H7 (cell line): Measurements from ENCODE around the gene CTAGE1. TPM values are rescaled to one million over a fixed set of nuclear protein-coding genes. Genes with fewer than 3 reads are reported as not detected.
"Not testable (repeated sequence)": the region's sequence is repeated elsewhere in the genome, so short reads cannot be mapped to it uniquely, and the experiment has no call there.

Experiments
- DNase-seq: peaks from one replicate; pipeline ENCODE4 v3.0.0; 2012
- H3K27me3 ChIP-seq: 2 replicates; pipeline ENCODE4 v1.6.0; 2011; ENCODE audit warnings: mild to moderate bottlenecking, low read length; ENCODE audit not compliant: control insufficient read depth, insufficient read depth
- H3K36me3 ChIP-seq: replicated peaks from 2 replicates; pipeline ENCODE4 v1.5.1; 2011; ENCODE audit warnings: low read length; ENCODE audit not compliant: control insufficient read depth, insufficient read depth
- H3K4me3 ChIP-seq: 2 replicates; pipeline ENCODE4 v1.5.1; 2011; ENCODE audit warnings: low read depth, mild to moderate bottlenecking, control low read depth, low read length, moderate library complexity; ENCODE audit not compliant: insufficient read depth
- total RNA-seq: library from RNA; depleted of rRNA; stranded (reverse); fragments of >200 nt; shearing (Covaris generic); gene quantifications from 2 replicates; pipeline ENCODE4 v1.2.3, GENCODE V29; 2014

The CTAGE1 gene
- total RNA-seq, 1 experiment from 2014 or later, result not detected

- not testable (repeated sequence) for H3K4me3 ChIP-seq, H3K27me3 ChIP-seq, H3K36me3 ChIP-seq, DNase-seq
Observed at GRCh38 chr18:22450318-22450717, 32.6 kb upstream of the CTAGE1 start.

- not testable (repeated sequence) for H3K36me3 ChIP-seq
Observed at GRCh38 chr18:22449753-22450152, 32.0 kb upstream of the CTAGE1 start.

GRCh38 chr18:22448238-22448637 is 30.5 kb upstream of the CTAGE1 start:
- H3K36me3 ChIP-seq, result no peaks in the 10 kb centered on the region
- DNase-seq, result no peak
- H3K4me3 ChIP-seq, result no peak overlapping the region
- no peaks in the 10 kb centered on the region for H3K27me3 ChIP-seq

More at GRCh38 chr18:22449753-22450152, 32.0 kb upstream of the CTAGE1 start:
- H3K4me3 ChIP-seq, DNase-seq, H3K27me3 ChIP-seq: not testable (repeated sequence)

- no peak for DNase-seq
- H3K36me3 ChIP-seq, result no peaks in the 10 kb centered on the region
- no peaks in the 10 kb centered on the region for H3K27me3 ChIP-seq
- H3K4me3 ChIP-seq, result no peak overlapping the region
Observed at GRCh38 chr18:22447792-22448191, 30.1 kb upstream of the CTAGE1 start.

- H3K4me3 ChIP-seq, result no peak overlapping the region
- H3K36me3 ChIP-seq, result no peaks in the 10 kb centered on the region
- no peak for DNase-seq
- H3K27me3 ChIP-seq, result no peaks in the 10 kb centered on the region
Observed at GRCh38 chr18:22446911-22447310, 29.2 kb upstream of the CTAGE1 start.

GRCh38 chr18:22446325-22446724 is 28.6 kb upstream of the CTAGE1 start:
- no peak for DNase-seq
- H3K4me3 ChIP-seq, result no peak overlapping the region
- H3K27me3 ChIP-seq, result no peaks in the 10 kb centered on the region
- H3K36me3 ChIP-seq, result no peaks in the 10 kb centered on the region

- DNase-seq, result no peak
- Histone ChIP-seq H3K27me3 (no peaks in the 10 kb centered on the region), H3K4me3 (no peak overlapping the region), H3K36me3 (no peaks in the 10 kb centered on the region)
Observed at GRCh38 chr18:22441638-22442037, 23.9 kb upstream of the CTAGE1 start.

GRCh38 chr18:22439447-22439846 is 21.7 kb upstream of the CTAGE1 start:
- Histone ChIP-seq H3K27me3 (no peaks in the 10 kb centered on the region), H3K4me3 (no peak overlapping the region), H3K36me3 (no peaks in the 10 kb centered on the region)
- no peak for DNase-seq

GRCh38 chr18:22436136-22436535 is 18.4 kb upstream of the CTAGE1 start:
- no peak overlapping the region for H3K4me3 ChIP-seq
- H3K36me3 ChIP-seq, result no peaks in the 10 kb centered on the region
- no peak for DNase-seq
- no peaks in the 10 kb centered on the region for H3K27me3 ChIP-seq

- H3K4me3 ChIP-seq, result no peak overlapping the region
- no peaks in the 10 kb centered on the region for H3K36me3 ChIP-seq
- H3K27me3 ChIP-seq, result no peaks in the 10 kb centered on the region
- no peak for DNase-seq
Observed at GRCh38 chr18:22434973-22435608, 17.4 kb upstream of the CTAGE1 start.

- no peak for DNase-seq
- H3K4me3 ChIP-seq, result no peak overlapping the region
- H3K27me3 ChIP-seq, result no peaks in the 10 kb centered on the region
- H3K36me3 ChIP-seq, result no peaks in the 10 kb centered on the region
Observed at GRCh38 chr18:22433956-22434355, 16.2 kb upstream of the CTAGE1 start.

- no peak for DNase-seq
- H3K27me3 ChIP-seq, result no peaks in the 10 kb centered on the region
- H3K4me3 ChIP-seq, result no peak overlapping the region
- H3K36me3 ChIP-seq, result no peaks in the 10 kb centered on the region
Observed at GRCh38 chr18:22432657-22433137, 15.0 kb upstream of the CTAGE1 start.

- H3K4me3 ChIP-seq, result no peak overlapping the region
- no peak for DNase-seq
- no peaks in the 10 kb centered on the region for H3K27me3 ChIP-seq
- no peaks in the 10 kb centered on the region for H3K36me3 ChIP-seq
Observed at GRCh38 chr18:22429564-22429963, 11.8 kb upstream of the CTAGE1 start.

GRCh38 chr18:22428672-22429071 is 11.0 kb upstream of the CTAGE1 start:
- DNase-seq, result no peak
- H3K27me3 ChIP-seq, result no peaks in the 10 kb centered on the region
- H3K4me3 ChIP-seq, result no peak overlapping the region
- H3K36me3 ChIP-seq, result no peaks in the 10 kb centered on the region

- Histone ChIP-seq H3K27me3 (no peaks in the 10 kb centered on the region), H3K36me3 (no peaks in the 10 kb centered on the region), H3K4me3 (no peak overlapping the region)
- DNase-seq, result no peak
Observed at GRCh38 chr18:22427822-22428549, 10.3 kb upstream of the CTAGE1 start.
